OCI-LY3 (cell line): ENCODE measurements around the gene CDK7.

Experiments used
- H2AFZ ChIP-seq: fragments of 200-600, 300-600 bp; shearing (Covaris generic); 2 replicates; pipeline ENCODE4 v1.6.0; 2014; ENCODE audit warnings: antibody characterized with exemption, low read depth, low read length
- H3K27ac ChIP-seq: fragments of 200-600, 300-600 bp; sonication (generic); 2 replicates; pipeline ENCODE4 v1.5.1; 2014; ENCODE audit warnings: mild to moderate bottlenecking, low read length, moderate library complexity, mixed read lengths
- H3K27me3 ChIP-seq: fragments of 200-600, 300-600 bp; sonication (generic); 2 replicates; pipeline ENCODE4 v1.6.1; 2014; ENCODE audit warnings: low read depth, low read length, mixed read lengths
- H3K36me3 ChIP-seq: fragments of 200-600, 300-600 bp; sonication (generic); replicated peaks from 2 replicates; pipeline ENCODE3; 2014; ENCODE audit warnings: low read depth, low read length, mixed read lengths
- H3K4me1 ChIP-seq: fragments of 300-600, 200-600 bp; sonication (generic); 2 replicates; pipeline ENCODE4 v1.6.1; 2014; ENCODE audit warnings: low read length, mixed read lengths
- H3K4me2 ChIP-seq: fragments of 200-600, 300-600 bp; sonication (generic); 2 replicates; pipeline ENCODE4 v1.6.1; 2014; ENCODE audit warnings: low read length, mixed read lengths
- H3K4me3 ChIP-seq: fragments of 300-600, 200-600 bp; sonication (generic); 2 replicates; pipeline ENCODE4 v1.5.1; 2014; ENCODE audit warnings: antibody characterized with exemption, mild to moderate bottlenecking, low read length, moderate library complexity
- H3K79me2 ChIP-seq: fragments of 300-600, 200-600 bp; shearing (Covaris generic); 2 replicates; pipeline ENCODE4 v1.6.1; 2014; ENCODE audit warnings: mild to moderate bottlenecking, low read length, mixed read lengths
- H3K9ac ChIP-seq: fragments of 300-600, 200-600 bp; shearing (Covaris generic); 2 replicates; pipeline ENCODE4 v1.6.0; 2014; ENCODE audit warnings: mild to moderate bottlenecking, low read length, moderate library complexity
- H3K9me3 ChIP-seq: fragments of 200-600, 300-600 bp; shearing (Covaris generic); 2 replicates; pipeline ENCODE4 v1.6.1; 2014; ENCODE audit warnings: low read length, mixed read lengths; ENCODE audit not compliant: insufficient read depth
- H4K20me1 ChIP-seq: fragments of 200-600, 300-600 bp; sonication (generic); 2 replicates; pipeline ENCODE4 v1.6.1; 2016; ENCODE audit warnings: low read length, mixed read lengths; ENCODE audit not compliant: insufficient read depth
- EZH2phosphoT487 ChIP-seq: fragments of 200-600 bp; shearing (Covaris generic); IDR thresholded peaks from 2 replicates; pipeline ENCODE4 v1.6.1; 2018; ENCODE audit warnings: antibody characterized with exemption, mixed run types, low read depth
- TF ChIP-seq, protein P1 (sequence below): fragments of 200-600, 300-600 bp; sonication (generic); IDR thresholded peaks from 2 replicates; pipeline ENCODE4 v1.5.1; 2014; ENCODE audit warnings: antibody characterized with exemption, low read length, low read depth

The CDK7 gene

DNA sequence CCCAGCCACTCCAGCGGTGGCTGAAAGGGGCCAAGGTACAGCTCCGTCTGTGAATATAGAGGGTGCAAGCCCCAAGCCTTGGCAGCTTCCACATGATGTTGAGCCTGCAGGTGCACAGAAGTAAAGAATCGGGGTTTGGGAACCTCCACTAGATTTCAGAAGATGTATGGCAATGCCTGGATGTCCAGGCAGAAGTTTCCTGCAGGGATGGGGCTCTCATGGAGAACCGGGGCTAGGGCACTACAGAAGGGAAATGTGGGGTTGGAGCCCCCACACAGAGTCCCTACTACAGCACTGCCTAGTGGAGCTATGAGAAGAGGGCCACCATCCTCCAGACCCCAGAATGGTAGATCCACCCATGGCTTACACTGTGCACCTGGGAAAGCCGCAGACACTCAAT is 74.7 kb downstream of the CDK7 start:
- TF ChIP-seq, protein P1, sequence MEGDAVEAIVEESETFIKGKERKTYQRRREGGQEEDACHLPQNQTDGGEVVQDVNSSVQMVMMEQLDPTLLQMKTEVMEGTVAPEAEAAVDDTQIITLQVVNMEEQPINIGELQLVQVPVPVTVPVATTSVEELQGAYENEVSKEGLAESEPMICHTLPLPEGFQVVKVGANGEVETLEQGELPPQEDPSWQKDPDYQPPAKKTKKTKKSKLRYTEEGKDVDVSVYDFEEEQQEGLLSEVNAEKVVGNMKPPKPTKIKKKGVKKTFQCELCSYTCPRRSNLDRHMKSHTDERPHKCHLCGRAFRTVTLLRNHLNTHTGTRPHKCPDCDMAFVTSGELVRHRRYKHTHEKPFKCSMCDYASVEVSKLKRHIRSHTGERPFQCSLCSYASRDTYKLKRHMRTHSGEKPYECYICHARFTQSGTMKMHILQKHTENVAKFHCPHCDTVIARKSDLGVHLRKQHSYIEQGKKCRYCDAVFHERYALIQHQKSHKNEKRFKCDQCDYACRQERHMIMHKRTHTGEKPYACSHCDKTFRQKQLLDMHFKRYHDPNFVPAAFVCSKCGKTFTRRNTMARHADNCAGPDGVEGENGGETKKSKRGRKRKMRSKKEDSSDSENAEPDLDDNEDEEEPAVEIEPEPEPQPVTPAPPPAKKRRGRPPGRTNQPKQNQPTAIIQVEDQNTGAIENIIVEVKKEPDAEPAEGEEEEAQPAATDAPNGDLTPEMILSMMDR, result no peak
- no peak for TF ChIP-seq EZH2phosphoT487

DNA sequence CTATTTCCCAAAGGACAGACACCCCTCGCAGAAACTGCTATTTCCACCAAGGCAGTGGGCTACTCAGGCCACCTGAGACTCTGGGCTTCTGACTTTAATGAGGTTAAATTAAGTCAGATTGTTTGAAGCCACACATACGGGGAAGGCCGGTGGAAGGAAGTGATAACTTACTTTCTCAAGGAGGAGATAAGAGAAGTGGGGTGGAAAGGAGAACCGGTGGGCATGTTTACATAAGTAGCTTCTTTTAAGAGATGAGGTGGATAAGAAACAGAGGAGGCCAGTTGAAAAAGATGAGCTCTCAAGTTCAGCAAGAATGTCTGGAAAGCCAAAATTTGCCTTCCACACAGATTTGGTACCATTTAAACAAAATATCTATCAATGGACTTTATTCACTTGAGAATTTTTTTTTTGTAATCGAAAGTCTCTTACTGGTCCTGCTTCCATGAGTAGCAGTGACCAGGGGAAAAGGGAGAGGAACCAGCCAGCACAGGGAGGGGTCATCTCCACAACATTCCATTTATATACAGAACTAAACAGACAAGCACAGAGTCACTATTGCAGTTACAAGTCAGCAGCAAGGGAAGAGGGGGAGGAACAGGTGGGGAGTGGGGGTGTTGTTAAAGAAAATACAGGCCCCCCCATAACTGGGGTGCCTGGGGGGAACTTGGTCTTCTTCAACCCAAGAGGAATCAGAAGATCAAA is 77.9 kb downstream of the CDK7 start:
- H2AFZ ChIP-seq, result no peak overlapping the region
- H3K36me3 ChIP-seq, result peaks cover 8% of the 10 kb centered on the region
- no peak overlapping the region for H3K4me2 ChIP-seq
- TF ChIP-seq EZH2phosphoT487, result no peak
- TF ChIP-seq, protein P1, result no peak
- H3K9ac ChIP-seq, result no peak overlapping the region
- no peaks in the 10 kb centered on the region for H3K4me1 ChIP-seq
- H3K79me2 ChIP-seq, result no peaks in the 10 kb centered on the region
- no peak overlapping the region for H3K4me3 ChIP-seq
- H3K9me3 ChIP-seq, result no peaks in the 10 kb centered on the region
- H3K27ac ChIP-seq, result no peak overlapping the region
- no peaks in the 10 kb centered on the region for H4K20me1 ChIP-seq
- no peaks in the 10 kb centered on the region for H3K27me3 ChIP-seq

More for the DNA sequence above, 74.7 kb downstream of the CDK7 start:
- no peaks in the 10 kb centered on the region for H3K4me1 ChIP-seq
- H3K4me3 ChIP-seq, result no peak overlapping the region
- no peak overlapping the region for H2AFZ ChIP-seq
- no peak overlapping the region for H3K4me2 ChIP-seq
- peaks cover 8% of the 10 kb centered on the region for H3K36me3 ChIP-seq
- no peaks in the 10 kb centered on the region for H3K27me3 ChIP-seq
- no peak overlapping the region for H3K27ac ChIP-seq
- H3K9ac ChIP-seq, result no peak overlapping the region
- H3K79me2 ChIP-seq, result no peaks in the 10 kb centered on the region
- H3K9me3 ChIP-seq, result no peaks in the 10 kb centered on the region
- no peaks in the 10 kb centered on the region for H4K20me1 ChIP-seq

DNA sequence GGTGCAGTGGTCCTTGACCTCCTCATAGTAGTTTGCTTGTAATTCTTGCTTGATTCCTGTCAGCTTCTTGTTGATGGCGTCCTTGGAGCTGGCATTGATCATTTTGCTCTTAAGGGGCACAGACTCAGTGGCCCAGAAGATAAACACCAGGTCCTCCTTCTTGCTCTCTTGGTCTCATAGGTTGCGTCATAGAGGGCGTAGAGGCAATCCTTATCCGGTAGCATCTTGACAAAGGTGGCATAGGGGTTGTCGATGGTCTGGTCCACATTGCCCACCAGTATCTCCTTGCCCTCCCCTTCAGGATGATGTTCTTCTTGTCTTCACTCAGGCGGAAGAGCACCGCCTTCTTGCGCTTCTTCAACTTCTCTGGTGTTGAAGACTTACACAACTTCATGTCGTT is 78.7 kb downstream of the CDK7 start:
- Histone ChIP-seq H3K36me3 (peaks cover 3% of the 10 kb centered on the region), H3K27me3 (no peaks in the 10 kb centered on the region), H3K79me2 (no peaks in the 10 kb centered on the region), H3K4me2 (no peak overlapping the region), H3K27ac (no peak overlapping the region), H4K20me1 (no peaks in the 10 kb centered on the region), H3K4me3 (no peak overlapping the region), H3K4me1 (no peaks in the 10 kb centered on the region), H3K9me3 (no peaks in the 10 kb centered on the region), H3K9ac (no peak overlapping the region), H2AFZ (no peak overlapping the region)
- TF ChIP-seq, protein P1, result no peak
- TF ChIP-seq EZH2phosphoT487, result no peak

DNA sequence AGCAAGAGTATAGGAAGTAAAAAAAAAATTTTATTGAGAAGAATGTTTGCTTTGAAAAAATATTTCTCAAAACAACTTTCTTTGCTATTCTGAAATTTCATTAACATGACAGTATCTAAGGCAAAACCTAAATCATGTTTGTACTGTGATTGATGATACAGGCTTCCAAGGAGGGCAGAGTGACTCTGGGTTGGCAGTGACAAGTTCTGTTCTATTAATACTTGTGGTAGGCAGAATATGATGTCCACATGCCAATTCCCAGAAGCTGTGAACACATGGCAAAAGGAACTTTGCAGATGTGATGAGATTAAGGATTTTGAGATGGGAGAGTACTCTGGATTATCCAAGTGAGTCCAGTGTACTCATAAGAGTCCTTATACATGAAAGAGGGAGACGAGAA is 81.3 kb downstream of the CDK7 start:
- no peak overlapping the region for H3K9ac ChIP-seq
- TF ChIP-seq, protein P1, result no peak
- no peak for TF ChIP-seq EZH2phosphoT487
- H3K4me1 ChIP-seq, result no peaks in the 10 kb centered on the region
- H3K36me3 ChIP-seq, result no peaks in the 10 kb centered on the region
- no peak overlapping the region for H3K27ac ChIP-seq
- no peak overlapping the region for H3K4me3 ChIP-seq
- no peaks in the 10 kb centered on the region for H3K79me2 ChIP-seq
- H3K27me3 ChIP-seq, result no peaks in the 10 kb centered on the region
- no peaks in the 10 kb centered on the region for H3K9me3 ChIP-seq
- H2AFZ ChIP-seq, result no peak overlapping the region
- no peak overlapping the region for H3K4me2 ChIP-seq
- no peaks in the 10 kb centered on the region for H4K20me1 ChIP-seq
